ENCODE measurements around the gene CCDC40.
A peak's percentile ranks its signal among the peaks of the same experiment; 100 is the strongest.

Gene CCDC40

GRCh38 chr17:80146121-80147034 lies 109.9 kb downstream of the CCDC40 start:
- no peak for DNase-seq

- peak; percentile 97 for DNase-seq
Observed at GRCh38 chr17:80147035-80147822, 110.8 kb downstream of the CCDC40 start, which contains the start of gene EIF4A3. EIF4A3 (minus strand) TSS chr17:80147128; CDS start chr17:80146961, 167 bp downstream.
